Karpas-422 (cell line): Measurements from ENCODE around the gene CEP85. TPM values are rescaled to one million over a fixed set of nuclear protein-coding genes. Genes with fewer than 3 reads are reported as not detected.
"Not testable (repeated sequence)": the region's sequence is repeated elsewhere in the genome, so short reads cannot be mapped to it uniquely, and the experiment has no call there.

Source experiments
- DNase-seq: peaks from one replicate; pipeline ENCODE4 v3.0.0-alpha.2; 2015
- H2AFZ ChIP-seq: fragments of 200-600 bp; sonication (generic); 2 replicates; pipeline ENCODE4 v1.6.1; 2014; ENCODE audit warnings: antibody characterized with exemption, low read length, mixed read lengths
- H3K27ac ChIP-seq: fragments of 200-600 bp; sonication (generic); 2 replicates; pipeline ENCODE4 v1.5.1; 2014; ENCODE audit warnings: mild to moderate bottlenecking, low read length, moderate library complexity
- H3K27me3 ChIP-seq: fragments of 200-600 bp; sonication (generic); 2 replicates; pipeline ENCODE4 v1.6.1; 2014; ENCODE audit warnings: low read length, mixed read lengths
- H3K36me3 ChIP-seq: fragments of 200-600 bp; sonication (generic); 2 replicates; pipeline ENCODE4 v1.6.1; 2014; ENCODE audit warnings: low read length, mixed read lengths; ENCODE audit not compliant: insufficient read depth
- H3K4me1 ChIP-seq: fragments of 200-600 bp; sonication (generic); 2 replicates; pipeline ENCODE4 v1.6.1; 2014; ENCODE audit warnings: mild to moderate bottlenecking, low read length, mixed read lengths
- H3K4me2 ChIP-seq: fragments of 200-600 bp; sonication (generic); 2 replicates; pipeline ENCODE4 v1.6.1; 2014; ENCODE audit warnings: low read length, low read depth, mild to moderate bottlenecking; ENCODE audit not compliant: poor library complexity, severe bottlenecking
- H3K4me3 ChIP-seq: fragments of 200-600 bp; sonication (generic); 2 replicates; pipeline ENCODE4 v1.5.1; 2014; ENCODE audit warnings: mild to moderate bottlenecking, antibody characterized with exemption, low read length, mixed read lengths
- H3K79me2 ChIP-seq: fragments of 200-600 bp; sonication (generic); 2 replicates; pipeline ENCODE4 v1.6.1; 2014; ENCODE audit warnings: mild to moderate bottlenecking, low read length, mixed read lengths
- H3K9ac ChIP-seq: fragments of 200-600 bp; sonication (generic); 2 replicates; pipeline ENCODE4 v1.6.0; 2014; ENCODE audit warnings: low read length
- H3K9me2 ChIP-seq: fragments of 200-600 bp; sonication (generic), shearing (Covaris generic); replicated peaks from 2 replicates; pipeline ENCODE4 v1.6.0; 2014; ENCODE audit warnings: mild to moderate bottlenecking, low read length, moderate library complexity; ENCODE audit not compliant: insufficient read depth
- H3K9me3 ChIP-seq: fragments of 300-700, 200-600 bp; sonication (generic); 2 replicates; pipeline ENCODE4 v1.6.1; 2014; ENCODE audit warnings: low read length, mixed read lengths
- H4K20me1 ChIP-seq: fragments of 200-600 bp; sonication (generic); 2 replicates; pipeline ENCODE4 v1.6.1; 2014; ENCODE audit warnings: mild to moderate bottlenecking, antibody characterized with exemption, low read length, low read depth; ENCODE audit not compliant: insufficient read depth
- total RNA-seq: library from RNA; depleted of rRNA; stranded (reverse); fragments of >200 nt; shearing (Covaris generic); gene quantifications from 2 replicates; pipeline ENCODE4 v1.2.3, GENCODE V29; 2014; ENCODE audit warnings: low replicate concordance

Gene CEP85
- total RNA-seq, 1 experiment from 2014 or later = 23.8 TPM

- H4K20me1 ChIP-seq = no peaks in the 10 kb centered on the region
Observed at GRCh38 chr1:26213335-26213905, 20.6 kb upstream of the CEP85 start.

GRCh38 chr1:26215246-26215645 is 18.8 kb upstream of the CEP85 start:
- no peaks in the 10 kb centered on the region for H3K9me3 ChIP-seq
- H3K9ac ChIP-seq = no peak overlapping the region
- H3K79me2 ChIP-seq = no peaks in the 10 kb centered on the region
- H3K27me3 ChIP-seq = no peaks in the 10 kb centered on the region
- H3K36me3 ChIP-seq = no peaks in the 10 kb centered on the region
- no peaks in the 10 kb centered on the region for H3K4me1 ChIP-seq
- no peak overlapping the region for H3K4me3 ChIP-seq
- H3K27ac ChIP-seq = no peak overlapping the region
- no peak for DNase-seq
- no peaks in the 10 kb centered on the region for H3K9me2 ChIP-seq
- no peaks in the 10 kb centered on the region for H4K20me1 ChIP-seq
- H2AFZ ChIP-seq = no peak overlapping the region
- no peak overlapping the region for H3K4me2 ChIP-seq

More at GRCh38 chr1:26213335-26213905, 20.6 kb upstream of the CEP85 start:
- H3K9ac ChIP-seq = no peak overlapping the region
- H3K4me3 ChIP-seq = no peak overlapping the region
- H3K9me3 ChIP-seq = no peaks in the 10 kb centered on the region
- H3K79me2 ChIP-seq = no peaks in the 10 kb centered on the region
- no peaks in the 10 kb centered on the region for H3K36me3 ChIP-seq
- H2AFZ ChIP-seq = no peak overlapping the region
- H3K4me2 ChIP-seq = no peak overlapping the region
- DNase-seq = no peak
- H3K27me3 ChIP-seq = no peaks in the 10 kb centered on the region
- no peak overlapping the region for H3K27ac ChIP-seq
- H3K4me1 ChIP-seq = no peaks in the 10 kb centered on the region
- H3K9me2 ChIP-seq = no peaks in the 10 kb centered on the region

- Histone ChIP-seq H3K36me3 (no peaks in the 10 kb centered on the region), H3K9me3 (no peaks in the 10 kb centered on the region), H3K4me1 (no peaks in the 10 kb centered on the region), H3K9me2 (no peaks in the 10 kb centered on the region), H4K20me1 (no peaks in the 10 kb centered on the region), H2AFZ (no peak overlapping the region), H3K27ac (no peak overlapping the region), H3K9ac (no peak overlapping the region), H3K27me3 (no peaks in the 10 kb centered on the region), H3K4me3 (no peak overlapping the region), H3K79me2 (no peaks in the 10 kb centered on the region), H3K4me2 (no peak overlapping the region)
- DNase-seq = no peak
Observed at GRCh38 chr1:26218906-26219494, 15.0 kb upstream of the CEP85 start.

GRCh38 chr1:26220199-26220912 is 13.6 kb upstream of the CEP85 start:
- H3K27ac ChIP-seq = no peak overlapping the region
- DNase-seq = no peak
- H3K27me3 ChIP-seq = no peaks in the 10 kb centered on the region
- no peaks in the 10 kb centered on the region for H3K79me2 ChIP-seq
- no peaks in the 10 kb centered on the region for H3K9me3 ChIP-seq
- no peaks in the 10 kb centered on the region for H3K36me3 ChIP-seq
- no peak overlapping the region for H2AFZ ChIP-seq
- H4K20me1 ChIP-seq = no peaks in the 10 kb centered on the region
- no peaks in the 10 kb centered on the region for H3K4me1 ChIP-seq
- H3K4me2 ChIP-seq = no peak overlapping the region
- H3K9ac ChIP-seq = no peak overlapping the region
- H3K9me2 ChIP-seq = no peaks in the 10 kb centered on the region
- H3K4me3 ChIP-seq = no peak overlapping the region

GRCh38 chr1:26221094-26221493 is 12.9 kb upstream of the CEP85 start:
- no peak overlapping the region for H3K4me2 ChIP-seq
- H3K27ac ChIP-seq = no peak overlapping the region
- no peaks in the 10 kb centered on the region for H3K4me1 ChIP-seq
- H3K27me3 ChIP-seq = no peaks in the 10 kb centered on the region
- H3K36me3 ChIP-seq = no peaks in the 10 kb centered on the region
- no peak overlapping the region for H3K9ac ChIP-seq
- H2AFZ ChIP-seq = no peak overlapping the region
- no peaks in the 10 kb centered on the region for H3K9me3 ChIP-seq
- no peaks in the 10 kb centered on the region for H3K79me2 ChIP-seq
- no peak overlapping the region for H3K4me3 ChIP-seq
- no peak for DNase-seq
- no peaks in the 10 kb centered on the region for H4K20me1 ChIP-seq
- H3K9me2 ChIP-seq = no peaks in the 10 kb centered on the region

- Histone ChIP-seq H3K9me3 (no peaks in the 10 kb centered on the region), H3K4me3 (no peak overlapping the region), H3K4me1 (no peaks in the 10 kb centered on the region), H3K4me2 (no peak overlapping the region), H3K27me3 (no peaks in the 10 kb centered on the region), H3K36me3 (no peaks in the 10 kb centered on the region), H2AFZ (no peak overlapping the region), H3K9me2 (no peaks in the 10 kb centered on the region), H3K9ac (no peak overlapping the region), H3K27ac (no peak overlapping the region), H4K20me1 (no peaks in the 10 kb centered on the region), H3K79me2 (no peaks in the 10 kb centered on the region)
- DNase-seq = no peak
Observed at GRCh38 chr1:26224606-26225005, 9.4 kb upstream of the CEP85 start.

- no peak for DNase-seq
Observed at GRCh38 chr1:26225033-26225831, 8.8 kb upstream of the CEP85 start.

GRCh38 chr1:26230682-26231081 is 3.3 kb upstream of the CEP85 start:
- not testable (repeated sequence) for H3K36me3 ChIP-seq, H4K20me1 ChIP-seq, H2AFZ ChIP-seq, DNase-seq, H3K4me2 ChIP-seq, H3K9ac ChIP-seq, H3K9me2 ChIP-seq, H3K4me3 ChIP-seq, H3K27me3 ChIP-seq, H3K9me3 ChIP-seq, H3K27ac ChIP-seq
- H3K4me1 ChIP-seq = peaks cover 12% of the 10 kb centered on the region
- H3K79me2 ChIP-seq = peaks cover 15% of the 10 kb centered on the region

More at GRCh38 chr1:26225033-26225831, 8.8 kb upstream of the CEP85 start:
- Histone ChIP-seq H2AFZ (no peak overlapping the region), H3K27me3 (no peaks in the 10 kb centered on the region), H3K4me1 (no peaks in the 10 kb centered on the region), H4K20me1 (no peaks in the 10 kb centered on the region), H3K9me2 (no peaks in the 10 kb centered on the region), H3K9ac (no peak overlapping the region), H3K79me2 (no peaks in the 10 kb centered on the region), H3K9me3 (no peaks in the 10 kb centered on the region), H3K4me3 (no peak overlapping the region), H3K4me2 (no peak overlapping the region), H3K36me3 (no peaks in the 10 kb centered on the region), H3K27ac (no peak overlapping the region)
